ENCODE results near the gene BAG3. TPM values are rescaled to one million over a fixed set of nuclear protein-coding genes. Genes with fewer than 3 reads are reported as not detected.
A peak's percentile ranks its signal among the peaks of the same experiment; 100 is the strongest.

BAG3 gene
- total and polyA plus RNA-seq, 5 experiments from 2014 or later = 5.1 to 26.5 (median 14.4) TPM

GRCh38 chr10:119670717-119671116 lies 19.5 kb downstream of the BAG3 start:
- no peaks in the 10 kb centered on the region for H3K9me3 Mint-ChIP-seq
- H3K27me3 Mint-ChIP-seq = no peaks in the 10 kb centered on the region
- H3K4me1 Mint-ChIP-seq = peaks cover 7 to 35% (median 26%) of the 10 kb centered on the region in 4 donors
- H3K4me3 Mint-ChIP-seq = no peak overlapping the region
- DNase-seq (no peak), ATAC-seq (no peak)
- POLR2A ChIA-PET = no interaction called here
- H3K36me3 Mint-ChIP-seq = peaks cover 3 to 69% (median 5%) of the 10 kb centered on the region in 3 donors
- peak overlapping the region in 2 of 10 donors; percentile 47 to 50 for H3K27ac Mint-ChIP-seq

- POLR2A ChIA-PET = no interaction called here
- peak overlapping the region in 3 of 10 donors; percentile 49 to 63 (median 52) for H3K27ac Mint-ChIP-seq
- no peak for ATAC-seq
Measured at GRCh38 chr10:119671381-119671780, 20.2 kb downstream of the BAG3 start.

GRCh38 chr10:119672291-119672690 lies 21.1 kb downstream of the BAG3 start:
- Mint-ChIP-seq H3K27me3 (no peaks in the 10 kb centered on the region), H3K4me3 (no peak overlapping the region), H3K4me1 (peaks cover 2 to 20% (median 14%) of the 10 kb centered on the region in 4 donors), H3K36me3 (peaks cover 5 to 75% (median 8%) of the 10 kb centered on the region in 3 donors), H3K27ac (peak overlapping the region in 3 of 10 donors; percentile 7 to 25 (median 12)), H3K9me3 (no peaks in the 10 kb centered on the region)
- DNase-seq = no peak
- POLR2A ChIA-PET = no interaction called here
- ATAC-seq = no peak

More at GRCh38 chr10:119671381-119671780, 20.2 kb downstream of the BAG3 start:
- no peak overlapping the region for H3K4me3 Mint-ChIP-seq
- no peaks in the 10 kb centered on the region for H3K9me3 Mint-ChIP-seq
- H3K36me3 Mint-ChIP-seq = peaks cover 3 to 69% (median 5%) of the 10 kb centered on the region in 3 donors
- DNase-seq = no peak
- no peaks in the 10 kb centered on the region for H3K27me3 Mint-ChIP-seq
- peaks cover 2 to 29% (median 21%) of the 10 kb centered on the region in 4 donors for H3K4me1 Mint-ChIP-seq

GRCh38 chr10:119673271-119673670 lies 22.1 kb downstream of the BAG3 start:
- no peak overlapping the region for H3K4me3 Mint-ChIP-seq
- peaks cover 2 to 11% (median 8%) of the 10 kb centered on the region in 4 donors for H3K4me1 Mint-ChIP-seq
- POLR2A ChIA-PET = interaction anchor here (1.2 kb wide), 1 partner anchor 12 kb away, joined by 3 read pairs; no protein-coding TSS in a partner anchor
- H3K27me3 Mint-ChIP-seq = no peaks in the 10 kb centered on the region
- no peak for DNase-seq
- no peaks in the 10 kb centered on the region for H3K9me3 Mint-ChIP-seq
- H3K27ac Mint-ChIP-seq = peak overlapping the region in 5 of 10 donors; percentile 21 to 85 (median 42)
- no peak for ATAC-seq
- peaks cover 5 to 82% (median 10%) of the 10 kb centered on the region in 3 donors for H3K36me3 Mint-ChIP-seq

- ATAC-seq = no peak
- H3K4me1 Mint-ChIP-seq = peaks cover 2 to 6% (median 4%) of the 10 kb centered on the region in 4 donors
- DNase-seq = no peak
- H3K36me3 Mint-ChIP-seq = peaks cover 5 to 67% (median 10%) of the 10 kb centered on the region in 3 donors
- H3K4me3 Mint-ChIP-seq = no peak overlapping the region
- POLR2A ChIA-PET = no interaction called here
- H3K27ac Mint-ChIP-seq = peak overlapping the region in 1 of 10 donors; percentile 65
- no peaks in the 10 kb centered on the region for H3K27me3 Mint-ChIP-seq
- no peaks in the 10 kb centered on the region for H3K9me3 Mint-ChIP-seq
Measured at GRCh38 chr10:119675483-119676170, 24.4 kb downstream of the BAG3 start.

- Mint-ChIP-seq H3K4me3 (no peak overlapping the region), H3K36me3 (peaks cover 5 to 52% (median 8%) of the 10 kb centered on the region in 3 donors), H3K27me3 (peaks cover 0 to 1% (median 0%) of the 10 kb centered on the region in 5 donors), H3K27ac (peak overlapping the region in 4 of 10 donors; percentile 25 to 83 (median 42)), H3K4me1 (peaks cover 3 to 9% (median 7%) of the 10 kb centered on the region in 4 donors), H3K9me3 (no peaks in the 10 kb centered on the region)
- no peak for DNase-seq
- ATAC-seq = no peak
- POLR2A ChIA-PET = no interaction called here
Measured at GRCh38 chr10:119677126-119677525, 25.9 kb downstream of the BAG3 start.

GRCh38 chr10:119677904-119678755 lies 26.9 kb downstream of the BAG3 start:
- H3K27me3 Mint-ChIP-seq = peaks cover 0 to 3% (median 0%) of the 10 kb centered on the region in 5 donors
- H3K4me1 Mint-ChIP-seq = peaks cover 2 to 12% (median 4%) of the 10 kb centered on the region in 4 donors
- peaks cover 2 to 42% (median 7%) of the 10 kb centered on the region in 3 donors for H3K36me3 Mint-ChIP-seq
- POLR2A ChIA-PET = no interaction called here
- H3K27ac Mint-ChIP-seq = no peak overlapping the region
- no peaks in the 10 kb centered on the region for H3K9me3 Mint-ChIP-seq
- no peak for DNase-seq
- ATAC-seq = no peak
- H3K4me3 Mint-ChIP-seq = no peak overlapping the region

GRCh38 chr10:119679480-119679829 lies 28.3 kb downstream of the BAG3 start:
- no peak overlapping the region for H3K4me3 Mint-ChIP-seq
- peak overlapping the region in 1 of 10 donors; percentile 62 for H3K27ac Mint-ChIP-seq
- peaks cover 0 to 29% (median 7%) of the 10 kb centered on the region in 3 donors for H3K36me3 Mint-ChIP-seq
- ATAC-seq (no peak), DNase-seq (no peak)
- H3K27me3 Mint-ChIP-seq = peaks cover 0 to 3% (median 0%) of the 10 kb centered on the region in 5 donors
- H3K9me3 Mint-ChIP-seq = no peaks in the 10 kb centered on the region
- POLR2A ChIA-PET = interaction anchor here (0.7 kb wide), 1 partner anchor 50 kb away, joined by 6 read pairs; no protein-coding TSS in a partner anchor
- peaks cover 0 to 12% (median 4%) of the 10 kb centered on the region in 4 donors for H3K4me1 Mint-ChIP-seq

- ATAC-seq (no peak), DNase-seq (no peak)
- peaks cover 0 to 12% (median 4%) of the 10 kb centered on the region in 4 donors for H3K4me1 Mint-ChIP-seq
- H3K27ac Mint-ChIP-seq = peak overlapping the region in 1 of 10 donors; percentile 62
- no peaks in the 10 kb centered on the region for H3K9me3 Mint-ChIP-seq
- H3K27me3 Mint-ChIP-seq = peaks cover 0 to 3% (median 0%) of the 10 kb centered on the region in 5 donors
- no peak overlapping the region for H3K4me3 Mint-ChIP-seq
- peaks cover 0 to 26% (median 7%) of the 10 kb centered on the region in 3 donors for H3K36me3 Mint-ChIP-seq
- POLR2A ChIA-PET = no interaction called here
Measured at GRCh38 chr10:119680050-119680449, 28.9 kb downstream of the BAG3 start.

GRCh38 chr10:119680650-119681081 lies 29.5 kb downstream of the BAG3 start:
- no peak for ATAC-seq
- H3K4me3 Mint-ChIP-seq = no peak overlapping the region
- H3K27ac Mint-ChIP-seq = peak overlapping the region in 3 of 10 donors; percentile 11 to 42 (median 16)
- no peaks in the 10 kb centered on the region for H3K9me3 Mint-ChIP-seq
- no peak for DNase-seq
- peaks cover 0 to 3% (median 0%) of the 10 kb centered on the region in 5 donors for H3K27me3 Mint-ChIP-seq
- H3K36me3 Mint-ChIP-seq = peaks cover 0 to 22% (median 7%) of the 10 kb centered on the region in 3 donors
- POLR2A ChIA-PET = no interaction called here
- peaks cover 0 to 12% (median 4%) of the 10 kb centered on the region in 4 donors for H3K4me1 Mint-ChIP-seq

GRCh38 chr10:119686465-119687191 lies 35.4 kb downstream of the BAG3 start:
- Mint-ChIP-seq H3K36me3 (no peaks in the 10 kb centered on the region), H3K27me3 (peaks cover 0 to 3% (median 0%) of the 10 kb centered on the region in 5 donors), H3K4me3 (peak overlapping the region; percentile 67 to 85 (median 76)), H3K9me3 (no peaks in the 10 kb centered on the region), H3K4me1 (peaks cover 3 to 29% (median 10%) of the 10 kb centered on the region in 4 donors), H3K27ac (peak overlapping the region in 6 of 10 donors; percentile 21 to 81 (median 60))
- ATAC-seq (peak; percentile 94 to 95), DNase-seq (peak; percentile 58 to 84 (median 76))
- POLR2A ChIA-PET = interaction anchor here (0.6 to 1.7 kb wide), 3 partner anchors 22 to 114 kb away, joined by 4 to 6 read pairs (median 4); partner anchors contain the start of gene INPP5F

All from naive thymus-derived CD8-positive, alpha-beta T cell (primary cell).